OCI-LY3 (cell line): ENCODE measurements around the gene CEP85L.

Experiments used
- CTCF ChIP-seq: fragments of 200-600, 300-600 bp; sonication (generic); IDR thresholded peaks from 2 replicates; pipeline ENCODE4 v1.5.1; 2014; ENCODE audit warnings: antibody characterized with exemption, low read length, low read depth
- EZH2phosphoT487 ChIP-seq: fragments of 200-600 bp; shearing (Covaris generic); IDR thresholded peaks from 2 replicates; pipeline ENCODE4 v1.6.1; 2018; ENCODE audit warnings: antibody characterized with exemption, mixed run types, low read depth

DNA sequence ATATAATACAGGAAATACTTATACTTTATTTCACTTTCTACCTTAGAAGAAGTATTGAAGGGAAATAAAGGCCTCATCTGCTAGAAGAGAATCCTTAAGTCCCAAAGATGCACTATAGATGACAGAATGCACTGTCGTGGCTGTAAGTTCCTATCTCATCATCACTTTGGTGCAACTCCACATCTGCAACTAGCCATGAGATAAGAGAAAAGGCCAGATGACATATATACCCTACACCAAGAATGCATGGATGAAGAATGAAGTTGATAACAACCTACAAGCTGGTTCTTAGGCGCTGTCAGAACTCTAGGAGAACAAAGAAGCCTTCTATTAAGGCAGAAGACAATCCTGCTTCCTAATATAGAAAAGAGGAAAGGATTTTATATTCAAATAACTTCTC is 114.9 kb downstream of the CEP85L start:
- TF ChIP-seq CTCF (no peak), EZH2phosphoT487 (no peak)
